Coronary artery (tissue), 2 donors: Measurements from ENCODE around the gene IGF2R.

ENCODE experiments used
- DNase-seq: peaks from one replicate; pipeline ENCODE4 v3.0.0-alpha.2; 2017; ENCODE audit warnings: low spot score
- H3K27ac ChIP-seq, 2 donors: fragments of 200-600 bp; sonication (generic); one replicate each; pipeline ENCODE4 v1.5.1; 2016 to 2019
- H3K4me3 ChIP-seq: fragments of 200-600 bp; sonication (generic); 2 replicates; pipeline ENCODE4 v1.5.1; 2016; ENCODE audit warnings: mild to moderate bottlenecking, moderate library complexity
- TF ChIP-seq, protein P1 (sequence below): fragments of 200-600 bp; sonication (generic); IDR thresholded peaks from one replicate; pipeline ENCODE4 v1.5.1; 2019; ENCODE audit warnings: antibody characterized with exemption

IGF2R gene

DNA sequence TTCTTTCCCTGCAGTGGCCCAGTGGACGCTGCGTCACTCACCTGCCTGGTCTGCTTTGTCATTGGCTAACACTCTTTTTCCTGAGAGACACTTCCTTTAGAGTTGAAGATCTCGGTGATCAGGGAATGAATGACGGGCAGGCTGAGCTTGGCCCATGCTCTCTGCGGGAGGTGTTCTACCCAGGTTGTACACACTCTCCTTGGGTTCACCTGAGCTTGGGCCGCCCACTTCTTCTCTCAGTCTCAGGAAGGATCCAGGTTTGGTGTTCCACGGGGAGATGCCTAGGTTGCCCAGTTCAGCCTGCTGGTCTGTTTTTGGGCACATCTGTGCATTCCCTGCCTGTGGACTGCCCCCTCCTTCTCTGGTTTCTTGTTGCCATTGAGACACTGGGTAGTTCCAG lies 86.0 kb downstream of the IGF2R start:
- TF ChIP-seq, protein P1, sequence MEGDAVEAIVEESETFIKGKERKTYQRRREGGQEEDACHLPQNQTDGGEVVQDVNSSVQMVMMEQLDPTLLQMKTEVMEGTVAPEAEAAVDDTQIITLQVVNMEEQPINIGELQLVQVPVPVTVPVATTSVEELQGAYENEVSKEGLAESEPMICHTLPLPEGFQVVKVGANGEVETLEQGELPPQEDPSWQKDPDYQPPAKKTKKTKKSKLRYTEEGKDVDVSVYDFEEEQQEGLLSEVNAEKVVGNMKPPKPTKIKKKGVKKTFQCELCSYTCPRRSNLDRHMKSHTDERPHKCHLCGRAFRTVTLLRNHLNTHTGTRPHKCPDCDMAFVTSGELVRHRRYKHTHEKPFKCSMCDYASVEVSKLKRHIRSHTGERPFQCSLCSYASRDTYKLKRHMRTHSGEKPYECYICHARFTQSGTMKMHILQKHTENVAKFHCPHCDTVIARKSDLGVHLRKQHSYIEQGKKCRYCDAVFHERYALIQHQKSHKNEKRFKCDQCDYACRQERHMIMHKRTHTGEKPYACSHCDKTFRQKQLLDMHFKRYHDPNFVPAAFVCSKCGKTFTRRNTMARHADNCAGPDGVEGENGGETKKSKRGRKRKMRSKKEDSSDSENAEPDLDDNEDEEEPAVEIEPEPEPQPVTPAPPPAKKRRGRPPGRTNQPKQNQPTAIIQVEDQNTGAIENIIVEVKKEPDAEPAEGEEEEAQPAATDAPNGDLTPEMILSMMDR: no peak
- no peak for DNase-seq
- H3K4me3 ChIP-seq: no peak overlapping the region
- no peak overlapping the region for H3K27ac ChIP-seq

GRCh38 chr6:160055378-160055777 lies 86.5 kb downstream of the IGF2R start:
- no peak for DNase-seq
- Histone ChIP-seq H3K27ac (no peak overlapping the region), H3K4me3 (no peak overlapping the region)
- TF ChIP-seq, protein P1: no peak

DNA sequence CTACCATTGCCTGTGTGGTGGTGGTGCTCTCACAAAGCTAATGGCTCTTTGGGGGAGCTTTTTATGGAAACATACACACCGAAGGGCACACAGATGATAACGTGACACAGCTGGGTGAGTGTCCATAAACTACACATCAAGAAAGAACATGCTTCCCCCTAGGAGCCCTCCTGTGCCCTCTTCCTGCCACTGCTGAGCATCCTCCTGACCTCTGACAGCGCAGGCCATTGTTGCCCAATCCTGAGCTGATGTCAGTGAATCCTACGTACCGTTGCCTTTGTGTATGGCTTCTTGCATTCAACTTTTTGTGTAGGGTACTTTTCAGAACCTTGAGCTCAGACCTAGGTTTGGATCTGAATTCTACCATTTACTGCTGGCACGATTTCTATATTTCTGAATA lies 86.9 kb downstream of the IGF2R start:
- no peak overlapping the region for H3K4me3 ChIP-seq
- H3K27ac ChIP-seq: no peak overlapping the region
- no peak for DNase-seq
- TF ChIP-seq, protein P1: no peak

- H3K27ac ChIP-seq: no peak overlapping the region
- DNase-seq: no peak
- TF ChIP-seq, protein P1: no peak
These were observed 88.2 kb downstream of the IGF2R start for GRCh38 chr6:160057080-160057479.

DNA sequence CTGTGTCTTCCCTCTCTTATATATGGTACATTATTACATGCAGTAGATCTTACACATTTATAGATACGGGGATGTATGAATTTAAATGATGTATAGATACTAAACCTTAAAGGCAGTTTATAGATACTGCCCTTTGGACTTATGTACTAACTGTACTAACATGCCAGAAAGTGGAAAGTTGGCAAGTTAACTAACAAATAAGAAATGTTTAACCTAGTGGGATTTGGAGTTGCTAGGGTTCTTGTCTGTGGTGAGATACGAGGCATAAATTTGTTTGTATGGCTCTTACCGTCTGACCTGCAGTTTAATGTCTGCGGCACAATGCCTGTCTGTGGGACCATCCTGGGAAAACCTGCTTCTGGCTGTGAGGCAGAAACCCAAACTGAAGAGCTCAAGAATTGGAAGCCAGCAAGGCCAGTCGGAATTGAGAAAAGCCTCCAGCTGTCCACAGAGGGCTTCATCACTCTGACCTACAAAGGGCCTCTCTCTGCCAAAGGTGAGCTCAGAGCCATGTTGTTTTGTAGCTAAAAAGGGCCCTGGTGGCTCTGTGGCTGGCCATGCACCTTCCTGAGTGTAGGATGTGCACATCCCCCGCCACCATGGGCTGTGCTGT lies 89.8 kb downstream of the IGF2R start:
- TF ChIP-seq, protein P1: no peak
- no peak for DNase-seq
- Histone ChIP-seq H3K4me3 (no peak overlapping the region), H3K27ac (no peak overlapping the region)

More at GRCh38 chr6:160057080-160057479, 88.2 kb downstream of the IGF2R start:
- no peak overlapping the region for H3K4me3 ChIP-seq

DNA sequence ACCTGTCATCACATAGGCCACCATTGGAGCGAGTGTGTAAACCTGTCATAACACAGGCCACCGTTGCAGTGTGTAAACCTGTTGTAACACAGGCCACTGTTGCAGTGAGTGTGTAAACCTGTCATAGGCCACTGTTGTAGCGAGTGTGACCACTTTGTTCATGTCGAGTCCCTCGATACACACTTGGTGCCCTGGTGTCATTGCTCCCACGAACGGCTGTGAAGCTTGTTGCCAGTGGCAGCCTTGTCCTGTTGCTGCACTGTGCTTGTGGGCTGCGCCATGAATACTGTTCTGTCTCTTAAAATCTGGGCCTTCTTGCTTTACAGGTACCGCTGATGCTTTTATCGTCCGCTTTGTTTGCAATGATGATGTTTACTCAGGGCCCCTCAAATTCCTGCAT lies 91.3 kb downstream of the IGF2R start:
- TF ChIP-seq, protein P1: no peak
- H3K27ac ChIP-seq: no peak overlapping the region
- DNase-seq: no peak
- H3K4me3 ChIP-seq: no peak overlapping the region

DNA sequence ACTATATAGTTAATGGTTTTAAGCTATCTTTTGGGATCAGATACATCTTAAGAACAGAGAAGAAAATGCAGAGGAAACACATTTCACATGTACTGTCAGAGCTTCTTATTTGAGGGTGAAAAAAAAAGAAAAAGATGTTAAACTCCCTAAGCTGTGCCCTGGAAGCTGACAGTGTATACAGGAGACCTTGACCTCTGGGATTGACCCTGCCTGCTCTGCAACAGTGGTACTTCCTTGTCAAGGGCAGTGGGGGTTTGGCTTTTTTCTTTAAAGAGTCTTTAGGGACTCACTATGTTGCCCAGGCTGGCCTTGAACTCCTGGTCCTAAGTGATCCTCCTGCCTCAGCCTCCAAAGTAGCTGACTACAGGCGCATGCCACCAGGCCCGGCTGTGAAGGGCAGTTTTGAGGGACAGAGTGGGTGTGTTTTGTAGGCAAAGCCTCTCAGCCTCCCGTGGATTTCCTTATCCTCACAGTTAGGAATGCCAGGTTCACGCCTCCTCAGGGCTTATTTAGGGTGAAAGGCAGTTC lies 92.1 kb downstream of the IGF2R start:
- H3K4me3 ChIP-seq: no peak overlapping the region
- DNase-seq: no peak
- no peak overlapping the region for H3K27ac ChIP-seq
- TF ChIP-seq, protein P1: no peak
